Left lung (tissue), 10 donors: ENCODE data around the gene MPRIP. TPM values are rescaled to one million over a fixed set of nuclear protein-coding genes. Genes with fewer than 3 reads are reported as not detected.
"Not testable (repeated sequence)": the region's sequence is repeated elsewhere in the genome, so short reads cannot be mapped to it uniquely, and the experiment has no call there.

Experiments
- ATAC-seq: fragments of 200-7000 bp; cut with Tn5 transposase; one replicate; pipeline ENCODE4 v1.9.1; 2020; ENCODE audit warnings: moderate library complexity
- DNase-seq, 4 donors: peaks; one replicate each; pipeline ENCODE4 v3.0.0-alpha.2; 2013 to 2020
- H3K27ac ChIP-seq, 2 donors: fragments of 200-600 bp; sonication (generic) in 1 of 2; one replicate each; pipeline versions ENCODE4 v1.5.0 to v1.8.0; 2020 to 2021
- H3K27me3 ChIP-seq, 2 donors: fragments of 200-600 bp; sonication (generic) in 1 of 2; one replicate each; pipeline versions ENCODE4 v1.5.0 to v1.8.0; 2020 to 2021
- H3K36me3 ChIP-seq, 2 donors: fragments of 200-600 bp; sonication (generic) in 1 of 2; one replicate each; pipeline versions ENCODE4 v1.5.0 to v1.8.0; 2020 to 2021
- H3K4me1 ChIP-seq, 2 donors: fragments of 200-600 bp; one replicate each; pipeline ENCODE4 v1.8.0; 2021
- H3K4me3 ChIP-seq, 2 donors: fragments of 200-600 bp; sonication (generic) in 1 of 2; one replicate each; pipeline versions ENCODE4 v1.5.0 to v1.8.0; 2020 to 2021; ENCODE audit warnings: mild to moderate bottlenecking in 1 of 2
- H3K9me3 ChIP-seq, 2 donors: fragments of 200-600 bp; sonication (generic) in 1 of 2; one replicate each; pipeline versions ENCODE4 v1.5.0 to v1.8.0; 2020 to 2021
- intact Hi-C, 2 donors: fragments of 100-400 bp; cut with DNase I; formaldehyde crosslinking; loops; one replicate each; pipeline versions ENCODE4 v1.11.2 to v1.14.2; 2022
- polyA plus RNA-seq, 6 donors: library from polyadenylated mRNA; unstranded; fragments of 120-200 nt; gene quantifications; one replicate each; pipeline ENCODE4 v1.2.1, GENCODE V29; 2013; ENCODE audit not compliant: insufficient read length in 6 of 6
- total RNA-seq, 2 donors: library from RNA; stranded (reverse); fragmentation: NEBNext Ultra II Directional; extraction: Animal tissue kit (Norgen Biotek cat#: 25700); gene quantifications; one replicate each; pipeline ENCODE4 v1.2.1, GENCODE V29; 2021
- TF ChIP-seq, protein P1 (sequence below), 2 donors: fragments of 200-600 bp; sonication (generic) in 1 of 2; IDR thresholded peaks; one replicate each; pipeline versions ENCODE4 v1.5.0 to v1.8.0; 2021; ENCODE audit warnings: antibody characterized with exemption in 2 of 2
- donor health status: DM: no; HTN: yes; CAD: no.
- donor health status: DM: no; HTN: no; CAD: no.

Gene MPRIP
- total and polyA plus RNA-seq, 8 donors = 221 to 338 (median 257) TPM

DNA sequence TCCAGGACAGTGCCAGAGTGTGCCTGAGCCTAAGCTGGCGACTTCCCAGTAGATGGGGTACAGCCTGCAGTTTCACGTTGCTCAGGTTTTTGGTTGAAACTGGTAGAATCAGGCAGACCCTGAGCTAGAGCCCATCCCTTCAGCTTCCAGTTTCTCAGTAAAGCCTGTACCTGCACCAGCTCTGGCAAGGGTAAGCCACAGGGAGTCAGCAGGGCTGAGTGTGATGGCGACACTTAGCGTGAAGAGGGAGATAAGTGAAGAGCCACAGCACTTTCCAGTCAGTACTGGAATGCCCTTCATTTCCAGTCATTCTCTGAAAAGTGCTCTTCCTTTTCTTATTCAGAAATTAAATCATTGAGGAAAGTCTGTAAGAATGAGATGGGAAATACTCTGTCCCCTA lies 141.5 kb downstream of the MPRIP start:
- intact Hi-C loops = no loop called here
- Histone ChIP-seq H3K36me3 (peaks cover 0 to 81% of the 10 kb centered on the region in 2 donors), H3K9me3 (no peaks in the 10 kb centered on the region), H3K27me3 (no peaks in the 10 kb centered on the region), H3K27ac (no peak overlapping the region), H3K4me3 (no peak overlapping the region), H3K4me1 (peaks cover 13 to 45% of the 10 kb centered on the region in 2 donors)
- DNase-seq = no peak
- TF ChIP-seq, protein P1, sequence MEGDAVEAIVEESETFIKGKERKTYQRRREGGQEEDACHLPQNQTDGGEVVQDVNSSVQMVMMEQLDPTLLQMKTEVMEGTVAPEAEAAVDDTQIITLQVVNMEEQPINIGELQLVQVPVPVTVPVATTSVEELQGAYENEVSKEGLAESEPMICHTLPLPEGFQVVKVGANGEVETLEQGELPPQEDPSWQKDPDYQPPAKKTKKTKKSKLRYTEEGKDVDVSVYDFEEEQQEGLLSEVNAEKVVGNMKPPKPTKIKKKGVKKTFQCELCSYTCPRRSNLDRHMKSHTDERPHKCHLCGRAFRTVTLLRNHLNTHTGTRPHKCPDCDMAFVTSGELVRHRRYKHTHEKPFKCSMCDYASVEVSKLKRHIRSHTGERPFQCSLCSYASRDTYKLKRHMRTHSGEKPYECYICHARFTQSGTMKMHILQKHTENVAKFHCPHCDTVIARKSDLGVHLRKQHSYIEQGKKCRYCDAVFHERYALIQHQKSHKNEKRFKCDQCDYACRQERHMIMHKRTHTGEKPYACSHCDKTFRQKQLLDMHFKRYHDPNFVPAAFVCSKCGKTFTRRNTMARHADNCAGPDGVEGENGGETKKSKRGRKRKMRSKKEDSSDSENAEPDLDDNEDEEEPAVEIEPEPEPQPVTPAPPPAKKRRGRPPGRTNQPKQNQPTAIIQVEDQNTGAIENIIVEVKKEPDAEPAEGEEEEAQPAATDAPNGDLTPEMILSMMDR (IDR thresholded peaks at IDR 0.05) = no peak
- peak; percentile 54 for ATAC-seq

GRCh38 chr17:17184985-17185757 lies 142.9 kb downstream of the MPRIP start:
- Histone ChIP-seq H3K36me3 (peaks cover 0 to 71% of the 10 kb centered on the region in 2 donors), H3K27ac (peak overlapping the region in 1 of 2 donors; percentile 57), H3K4me1 (peaks cover 13 to 45% of the 10 kb centered on the region in 2 donors)
- DNase-seq, H3K9me3 ChIP-seq, H3K27me3 ChIP-seq, H3K4me3 ChIP-seq, ATAC-seq, intact Hi-C loops: not testable (repeated sequence)

- Histone ChIP-seq H3K4me1 (peaks cover 13 to 48% of the 10 kb centered on the region in 2 donors), H3K27me3 (no peaks in the 10 kb centered on the region), H3K9me3 (no peaks in the 10 kb centered on the region), H3K36me3 (peaks cover 0 to 62% of the 10 kb centered on the region in 2 donors), H3K27ac (peak overlapping the region; percentile 56 to 57), H3K4me3 (no peak overlapping the region)
- intact Hi-C loops = no loop called here
- DNase-seq (peak in 2 of 4 donors; percentile 79 to 80), ATAC-seq (peak; percentile 66)
- TF ChIP-seq, protein P1 (IDR thresholded peaks at IDR 0.05) = no peak
Observed at GRCh38 chr17:17186051-17186450, 143.8 kb downstream of the MPRIP start.

DNA sequence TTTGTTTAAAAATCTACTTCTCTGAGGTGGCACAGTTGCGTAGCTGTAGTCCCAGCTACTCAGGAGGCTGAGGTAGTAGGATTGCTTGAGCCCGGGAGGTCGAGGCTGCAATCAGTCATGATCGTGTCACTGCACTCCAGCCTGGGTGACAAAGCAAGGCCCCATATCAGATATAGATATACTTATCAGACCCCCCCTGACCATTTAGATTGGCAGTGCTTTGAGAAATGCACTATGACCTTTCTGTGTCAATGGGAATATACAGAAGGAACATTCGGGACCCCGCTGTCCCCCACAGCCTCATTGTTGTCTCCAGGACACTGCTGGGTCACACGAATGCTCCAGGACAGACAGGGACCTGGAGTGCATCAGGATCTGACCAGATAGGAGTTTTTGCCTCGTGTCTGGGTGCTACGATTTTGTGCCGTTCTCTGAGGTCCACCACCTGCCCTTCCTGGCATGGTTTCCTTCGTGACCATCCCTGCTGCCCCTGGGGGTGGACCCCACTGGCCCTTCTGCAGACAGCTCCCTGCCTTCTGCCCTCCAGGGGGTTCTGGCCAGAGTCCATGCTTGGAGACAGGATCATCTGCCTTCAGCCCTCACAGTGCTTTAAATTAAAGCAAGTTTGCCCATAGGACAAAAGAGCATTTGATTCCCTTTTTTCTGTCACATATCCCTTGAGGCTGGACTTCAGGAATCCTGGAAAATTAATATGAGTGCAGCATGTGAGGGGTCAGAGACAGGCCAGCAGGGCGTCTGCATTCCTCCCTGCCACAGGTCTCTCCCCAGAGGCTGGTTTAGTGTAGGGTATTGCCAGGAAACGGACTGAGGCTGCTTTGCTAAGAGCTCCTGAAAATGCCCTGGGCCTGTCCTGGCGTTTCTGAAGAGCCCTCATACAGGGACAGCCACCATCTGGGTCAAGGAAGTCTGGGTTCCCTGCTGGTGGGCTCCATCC lies 144.6 kb downstream of the MPRIP start:
- TF ChIP-seq, protein P1 (IDR thresholded peaks at IDR 0.05) = no peak
- ATAC-seq (peak; percentile 49), DNase-seq (peak in 1 of 4 donors; percentile 28)
- H3K36me3 ChIP-seq = peaks cover 0 to 54% of the 10 kb centered on the region in 2 donors
- H3K4me1 ChIP-seq = peaks cover 17 to 54% of the 10 kb centered on the region in 2 donors
- H3K27me3 ChIP-seq = no peaks in the 10 kb centered on the region
- no peak overlapping the region for H3K4me3 ChIP-seq
- H3K9me3 ChIP-seq = no peaks in the 10 kb centered on the region
- intact Hi-C loops = no loop called here
- peak overlapping the region; percentile 56 to 57 for H3K27ac ChIP-seq

DNA sequence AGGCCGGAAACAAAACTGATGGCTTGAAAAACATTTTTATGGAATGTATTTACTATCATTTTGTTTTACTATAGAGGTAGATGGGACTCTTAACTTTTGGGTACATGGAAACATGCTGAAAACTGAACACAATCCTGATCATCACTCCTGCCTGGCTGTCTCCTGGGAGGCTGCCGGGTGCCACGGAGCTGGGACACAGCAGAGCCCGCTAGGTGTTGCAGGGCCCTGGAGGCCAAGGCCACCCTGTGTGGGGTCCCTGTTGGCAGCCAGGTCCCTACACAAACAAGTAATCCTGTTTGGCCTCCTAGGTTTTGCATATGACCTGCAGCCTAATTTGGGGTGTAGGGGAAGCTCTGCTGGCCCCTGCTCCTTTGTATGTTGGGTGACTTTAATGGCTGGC lies 146.3 kb downstream of the MPRIP start:
- DNase-seq (peak in 1 of 4 donors; percentile 39), ATAC-seq (no peak)
- H3K4me1 ChIP-seq = peaks cover 19 to 54% of the 10 kb centered on the region in 2 donors
- H3K36me3 ChIP-seq = peaks cover 0 to 37% of the 10 kb centered on the region in 2 donors
- TF ChIP-seq, protein P1 (IDR thresholded peaks at IDR 0.05) = no peak
- no peaks in the 10 kb centered on the region for H3K27me3 ChIP-seq
- no peak overlapping the region for H3K4me3 ChIP-seq
- H3K9me3 ChIP-seq = no peaks in the 10 kb centered on the region
- intact Hi-C loops = no loop called here
- H3K27ac ChIP-seq = no peak overlapping the region
